GM12892 (cell line): ENCODE measurements around the gene ARPC4.

Source experiments
- POLR2A ChIP-seq: IDR thresholded peaks from 2 replicates; pipeline ENCODE4 v1.6.1; 2011; ENCODE audit warnings: low read depth, low read length, control low read depth
- POLR2AphosphoS5 ChIP-seq: IDR thresholded peaks from 2 replicates; pipeline ENCODE4 v1.6.1; 2011; ENCODE audit warnings: low read depth, low read length, control low read depth
- TAF1 ChIP-seq: IDR thresholded peaks from 2 replicates; pipeline ENCODE4 v1.6.1; 2011; ENCODE audit warnings: low read depth, mild to moderate bottlenecking, control low read depth, low read length, borderline replicate concordance

DNA sequence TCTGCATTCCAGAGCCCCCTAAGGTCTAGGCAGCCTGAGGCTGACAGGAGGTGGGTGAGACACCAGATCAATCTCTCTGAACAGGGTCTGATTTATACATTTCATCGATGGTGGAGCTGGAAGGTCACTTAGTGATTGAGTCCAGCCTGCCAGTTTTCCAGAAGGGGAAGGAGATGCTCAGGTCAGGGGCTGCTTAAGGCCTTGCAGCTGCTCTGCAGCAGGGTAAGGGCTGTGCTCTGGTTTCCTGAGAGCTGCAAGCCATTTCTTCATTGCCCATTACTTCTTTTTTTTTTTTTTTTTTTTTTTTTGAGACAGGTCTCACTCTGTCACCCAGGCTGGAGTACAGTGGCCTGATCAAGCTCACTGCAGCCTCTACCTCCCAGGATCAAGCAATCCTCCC is 11.3 kb upstream of the ARPC4 start:
- TF ChIP-seq POLR2A = no peak
- no peak for TF ChIP-seq POLR2AphosphoS5
- no peak for TF ChIP-seq TAF1
